T-cell (primary cell): ENCODE data around the gene MANSC4. TPM values are rescaled to one million over a fixed set of nuclear protein-coding genes. Genes with fewer than 3 reads are reported as not detected.

Source experiments
- ATAC-seq, 4 experiments: fragments of 200-7000 bp in 3 of 4; fragments of 150-1000 bp in 1 of 4; cut with Tn5 transposase; replicated peaks in 1 of 4; 1 replicate in 3 of 4; 2 replicates in 1 of 4; pipeline ENCODE4 v1.10.0; 2021; ENCODE audit warnings: moderate library complexity in 3 of 4, mild to moderate bottlenecking in 2 of 4, moderate number of reproducible peaks in 1 of 4
- CTCF ChIA-PET, 2 donors: fragments of 300-600 bp; sonication (Branson Sonifier 250); formaldehyde crosslinking; loops; one replicate each; lab custom pipeline; 2022; ENCODE audit warnings: antibody characterized with exemption in 2 of 2; lab: Charles Lee
- POLR2A ChIA-PET, 2 donors: fragments of 300-600 bp; sonication (Branson Sonifier 250); formaldehyde crosslinking; loops; one replicate each; lab custom pipeline; 2022; ENCODE audit warnings: antibody characterized with exemption in 2 of 2; lab: Charles Lee
- DNase-seq, 35 experiments: peaks; one replicate each; pipeline versions ENCODE4 v3.0.0 to v3.0.0-alpha.2; 2013 to 2023
- H3K27ac ChIP-seq: one replicate; pipeline ENCODE4 v1.5.1; 2013; ENCODE audit warnings: low read length
- H3K27me3 ChIP-seq, 2 experiments: replicated peaks in 1 of 2; 1 replicate in 1 of 2; 2 replicates in 1 of 2; pipeline versions ENCODE4 v1.6.1 to v1.7.0; 2013; ENCODE audit warnings: low read length in 1 of 2, mixed read lengths in 1 of 2; ENCODE audit not compliant: control insufficient read depth in 2 of 2, insufficient read depth in 2 of 2; ENCODE audit errors: extremely low read depth in 1 of 2
- H3K36me3 ChIP-seq, 2 donors: 1 replicate in 1 of 2; 2 replicates in 1 of 2; pipeline versions ENCODE4 v1.6.1 to v1.7.0; 2013; ENCODE audit warnings: low read length in 1 of 2; ENCODE audit not compliant: control insufficient read depth in 2 of 2, insufficient read depth in 1 of 2; ENCODE audit errors: extremely low read depth in 1 of 2
- H3K4me1 ChIP-seq, 2 experiments: 1 replicate in 1 of 2; 2 replicates in 1 of 2; pipeline versions ENCODE4 v1.6.1 to v1.7.0; 2013; ENCODE audit warnings: low read length in 2 of 2, mixed read lengths in 1 of 2; ENCODE audit not compliant: insufficient read depth in 2 of 2, control insufficient read depth in 1 of 2; ENCODE audit errors: extremely low read depth in 1 of 2
- H3K4me3 ChIP-seq, 2 donors: 1 replicate in 1 of 2; 2 replicates in 1 of 2; pipeline versions ENCODE4 v1.5.1 to v1.7.0; 2013; ENCODE audit warnings: mild to moderate bottlenecking in 2 of 2, low read length in 1 of 2, moderate library complexity in 1 of 2; ENCODE audit not compliant: control insufficient read depth in 1 of 2; ENCODE audit errors: extremely low read depth in 1 of 2
- H3K9me3 ChIP-seq: 2 replicates; pipeline ENCODE4 v1.7.0; 2013
- H3K27ac Mint-ChIP-seq, 2 donors: one replicate each; pipeline ENCODE4 v1.8.0; 2020 to 2021; ENCODE audit warnings: mild to moderate bottlenecking in 2 of 2, mixed read lengths in 2 of 2
- H3K27me3 Mint-ChIP-seq, 2 donors: one replicate each; pipeline ENCODE4 v1.8.0; 2021 to 2022; ENCODE audit warnings: mixed read lengths in 2 of 2
- H3K36me3 Mint-ChIP-seq: one replicate; pipeline ENCODE4 v1.8.0; 2021; ENCODE audit warnings: mixed read lengths
- H3K4me1 Mint-ChIP-seq, 3 donors: one replicate each; pipeline ENCODE4 v1.8.0; 2020 to 2022; ENCODE audit warnings: mixed read lengths in 3 of 3, mild to moderate bottlenecking in 1 of 3
- H3K4me3 Mint-ChIP-seq, 3 donors: one replicate each; pipeline ENCODE4 v1.8.0; 2020 to 2022; ENCODE audit warnings: mild to moderate bottlenecking in 3 of 3, mixed read lengths in 3 of 3, moderate library complexity in 3 of 3
- H3K9me3 Mint-ChIP-seq, 3 donors: one replicate each; pipeline ENCODE4 v1.8.0; 2020 to 2022; ENCODE audit warnings: mixed read lengths in 3 of 3
- WGBS: methylation state at CpG from one replicate; pipeline ENCODE4 v1.1.5; 2013; ENCODE audit warnings: missing lambda C conversion rate; ENCODE audit not compliant: insufficient coverage; 5-methylcytosine and 5-hydroxymethylcytosine counted together
- total RNA-seq, 35 experiments: library from RNA in 6 of 35; stranded (reverse) in 6 of 35; fragments of 120-200 nt in 1 of 35; gene quantifications; one replicate each; pipeline versions ENCODE4 v1.2.1 to v1.2.4 and lab custom pipeline; 2013 to 2026

The MANSC4 gene
- not detected for total RNA-seq
- not detected for total RNA-seq (2013)
- total RNA-seq (lab: John Stamatoyannopoulos, UW), result 0 to 2.4 (median 0.27) reads per million in 29 experiments

GRCh38 chr12:27779920-27780611 lies at the start of gene MANSC4, which contains the start of gene KLHL42:
TSS of gene MANSC4 (minus strand) at chr12:27780236. CDS start at chr12:27771276, 8,960 bp downstream.
TSS of gene KLHL42 (plus strand) at chr12:27780233. CDS start at chr12:27780331, 98 bp downstream.
- peaks cover 19% of the 10 kb centered on the region for H3K36me3 Mint-ChIP-seq
- no peaks in the 10 kb centered on the region for H3K27me3 Mint-ChIP-seq
- CTCF ChIA-PET, result interaction anchor here (0.6 to 1.8 kb wide), 4 partner anchors 32 to 47 kb away, joined by 3 to 11 read pairs (median 5); no protein-coding TSS in a partner anchor
- ATAC-seq, result peak; percentile 87 to 89 (median 88)
- H3K27me3 ChIP-seq, result peaks cover 0 to 2% of the 10 kb centered on the region in 2 experiments
- peaks cover 35 to 42% (median 37%) of the 10 kb centered on the region in 3 donors for H3K4me1 Mint-ChIP-seq
- H3K4me1 ChIP-seq, result peaks cover 11 to 29% of the 10 kb centered on the region in 2 experiments
- POLR2A ChIA-PET, result interaction anchor here in 1 of 2 donors (0.6 to 1.9 kb wide), 3 partner anchors 41 to 76 kb away, joined by 3 to 7 read pairs (median 6); no protein-coding TSS in a partner anchor
- H3K27ac ChIP-seq, result no peak within 1 kb of the TSS
- H3K9me3 ChIP-seq, result no peaks in the 10 kb centered on the region
- H3K36me3 ChIP-seq, result no peaks in the 10 kb centered on the region
- no peaks in the 10 kb centered on the region for H3K9me3 Mint-ChIP-seq
- DNase-seq, result peak; percentile 40 to 76 (median 58)
- peak within 1 kb of the TSS; percentile 70 to 87 for H3K4me3 ChIP-seq
- H3K4me3 Mint-ChIP-seq, result peak within 1 kb of the TSS; percentile 80 to 85 (median 83)
- H3K27ac Mint-ChIP-seq, result peak within 1 kb of the TSS; percentile 75 to 82
- under 1% methylated on average over 92 of the region's 92 CpGs for whole genome bisulfite sequencing

- Mint-ChIP-seq H3K27me3 (peaks cover 0 to 4% of the 10 kb centered on the region in 2 donors), H3K4me1 (peaks cover 0 to 20% (median 7%) of the 10 kb centered on the region in 3 donors), H3K36me3 (no peaks in the 10 kb centered on the region), H3K27ac (no peak overlapping the region), H3K4me3 (no peak overlapping the region), H3K9me3 (no peaks in the 10 kb centered on the region)
- Histone ChIP-seq H3K4me3 (no peak overlapping the region), H3K4me1 (no peaks in the 10 kb centered on the region), H3K36me3 (no peaks in the 10 kb centered on the region), H3K27ac (no peak overlapping the region), H3K27me3 (peaks cover 0 to 5% of the 10 kb centered on the region in 2 experiments), H3K9me3 (no peaks in the 10 kb centered on the region)
- ChIA-PET CTCF (no interaction called here), POLR2A (no interaction called here)
- no CpG with 5 or more reads among the region's 3 CpGs for WGBS
- ATAC-seq, result no peak
- DNase-seq, result no peak
These were observed 48.2 kb upstream of the MANSC4 start for GRCh38 chr12:27828196-27828595.

GRCh38 chr12:27826076-27826475 lies 46.0 kb upstream of the MANSC4 start:
- Mint-ChIP-seq H3K27me3 (peaks cover 0 to 4% of the 10 kb centered on the region in 2 donors), H3K4me1 (peaks cover 10 to 40% (median 26%) of the 10 kb centered on the region in 3 donors), H3K4me3 (no peak overlapping the region), H3K9me3 (no peaks in the 10 kb centered on the region), H3K27ac (peak overlapping the region in 1 of 2 donors; percentile 25), H3K36me3 (no peaks in the 10 kb centered on the region)
- DNase-seq, result no peak
- Histone ChIP-seq H3K36me3 (no peaks in the 10 kb centered on the region), H3K4me3 (no peak overlapping the region), H3K4me1 (peaks cover 0 to 9% of the 10 kb centered on the region in 2 experiments), H3K9me3 (no peaks in the 10 kb centered on the region), H3K27me3 (peaks cover 0 to 5% of the 10 kb centered on the region in 2 experiments), H3K27ac (no peak overlapping the region)
- 100% methylated on average over 1 of the region's 1 CpG for WGBS
- no peak for ATAC-seq
- ChIA-PET CTCF (interaction anchor here in 1 of 2 donors (0.7 kb wide), 1 partner anchor 75 kb away, joined by 3 read pairs; no protein-coding TSS in a partner anchor), POLR2A (interaction anchor here in 1 of 2 donors (0.7 kb wide), 1 partner anchor 46 kb away, joined by 3 read pairs; no protein-coding TSS in a partner anchor)

GRCh38 chr12:27824126-27824842 lies 44.2 kb upstream of the MANSC4 start:
- Mint-ChIP-seq H3K27me3 (peaks cover 0 to 4% of the 10 kb centered on the region in 2 donors), H3K27ac (peak overlapping the region in 1 of 2 donors; percentile 53), H3K4me3 (peak overlapping the region in 1 of 3 donors; percentile 4), H3K4me1 (peaks cover 11 to 41% (median 27%) of the 10 kb centered on the region in 3 donors), H3K36me3 (no peaks in the 10 kb centered on the region), H3K9me3 (no peaks in the 10 kb centered on the region)
- CTCF ChIA-PET, result no interaction called here
- Histone ChIP-seq H3K36me3 (no peaks in the 10 kb centered on the region), H3K27me3 (peaks cover 0 to 3% of the 10 kb centered on the region in 2 experiments), H3K4me3 (no peak overlapping the region), H3K27ac (no peak overlapping the region), H3K9me3 (no peaks in the 10 kb centered on the region), H3K4me1 (peaks cover 0 to 9% of the 10 kb centered on the region in 2 experiments)
- DNase-seq (no peak), ATAC-seq (no peak)
- WGBS, result 42% methylated on average over 10 of the region's 12 CpGs
- POLR2A ChIA-PET, result no interaction called here

GRCh38 chr12:27823038-27823437 lies 43.0 kb upstream of the MANSC4 start:
- POLR2A ChIA-PET, result no interaction called here

More at GRCh38 chr12:27823038-27823437, 43.0 kb upstream of the MANSC4 start:
- no CpG with 5 or more reads among the region's 5 CpGs for WGBS
- CTCF ChIA-PET, result interaction anchor here (3.4 to 4.0 kb wide), 2 partner anchors 89 kb away, joined by 22 to 52 read pairs; no protein-coding TSS in a partner anchor
- Histone ChIP-seq H3K36me3 (no peaks in the 10 kb centered on the region), H3K9me3 (no peaks in the 10 kb centered on the region), H3K4me1 (peaks cover 0 to 9% of the 10 kb centered on the region in 2 experiments), H3K4me3 (no peak overlapping the region), H3K27ac (no peak overlapping the region), H3K27me3 (peaks cover 0 to 3% of the 10 kb centered on the region in 2 experiments)
- DNase-seq, result no peak
- no peaks in the 10 kb centered on the region for H3K36me3 Mint-ChIP-seq
- H3K27me3 Mint-ChIP-seq, result peaks cover 0 to 8% of the 10 kb centered on the region in 2 donors
- H3K4me1 Mint-ChIP-seq, result peaks cover 11 to 41% (median 27%) of the 10 kb centered on the region in 3 donors
- no peak for ATAC-seq
- H3K27ac Mint-ChIP-seq, result peak overlapping the region in 1 of 2 donors; percentile 90
- H3K4me3 Mint-ChIP-seq, result no peak overlapping the region
- H3K9me3 Mint-ChIP-seq, result no peaks in the 10 kb centered on the region
